GM21737 (cell line): ENCODE measurements around the gene KIF26A.

Source experiments
- ATAC-seq: cut with Tn5 transposase; IDR thresholded peaks from one replicate; pipeline ENCODE4 v1.9.1; 2021; ENCODE audit warnings: mild to moderate bottlenecking, moderate library complexity; ENCODE audit not compliant: unreplicated experiment

Gene KIF26A

GRCh38 chr14:104154246-104154645 lies 15.9 kb downstream of the KIF26A start:
- ATAC-seq = no peak

GRCh38 chr14:104155513-104155912 lies 17.1 kb downstream of the KIF26A start:
- no peak for ATAC-seq

- ATAC-seq = no peak
Measured at GRCh38 chr14:104156142-104156541, 17.8 kb downstream of the KIF26A start.

- no peak for ATAC-seq
Measured at GRCh38 chr14:104157016-104157928, 18.9 kb downstream of the KIF26A start.

GRCh38 chr14:104158827-104159798 lies 20.7 kb downstream of the KIF26A start:
- no peak for ATAC-seq

- ATAC-seq = no peak
Measured at GRCh38 chr14:104159990-104160389, 21.6 kb downstream of the KIF26A start.

- no peak for ATAC-seq
Measured at GRCh38 chr14:104161602-104162367, 23.4 kb downstream of the KIF26A start.

- no peak for ATAC-seq
Measured at GRCh38 chr14:104162495-104162894, 24.1 kb downstream of the KIF26A start.

GRCh38 chr14:104163541-104163940 lies 25.2 kb downstream of the KIF26A start:
- ATAC-seq = no peak

GRCh38 chr14:104164041-104164440 lies 25.7 kb downstream of the KIF26A start:
- ATAC-seq = no peak

GRCh38 chr14:104164512-104164911 lies 26.1 kb downstream of the KIF26A start:
- no peak for ATAC-seq

- ATAC-seq = no peak
Measured at GRCh38 chr14:104166698-104167097, 28.3 kb downstream of the KIF26A start.

- ATAC-seq = no peak
Measured at GRCh38 chr14:104168603-104169002, 30.2 kb downstream of the KIF26A start.

- no peak for ATAC-seq
Measured at GRCh38 chr14:104169005-104169698, 30.8 kb downstream of the KIF26A start.

- no peak for ATAC-seq
Measured at GRCh38 chr14:104169699-104170479, 31.5 kb downstream of the KIF26A start.

- no peak for ATAC-seq
Measured at GRCh38 chr14:104171029-104171697, 32.8 kb downstream of the KIF26A start.

- no peak for ATAC-seq
Measured at GRCh38 chr14:104171895-104172294, 33.5 kb downstream of the KIF26A start.

GRCh38 chr14:104172349-104172748 lies 34.0 kb downstream of the KIF26A start:
- ATAC-seq = no peak

GRCh38 chr14:104172880-104173279 lies 34.5 kb downstream of the KIF26A start:
- no peak for ATAC-seq
